A172 (cell line): Measurements from ENCODE around the gene TSPAN3. TPM values are rescaled to one million over a fixed set of nuclear protein-coding genes. Genes with fewer than 3 reads are reported as not detected.

Experiments used
- DNase-seq: peaks from one replicate; pipeline ENCODE4 v3.0.0-alpha.2; 2015; ENCODE audit warnings: low spot score
- total RNA-seq: library from RNA; depleted of rRNA; stranded (reverse); fragments of >200 nt; shearing (Covaris generic); gene quantifications from 2 replicates; pipeline ENCODE4 v1.2.3, GENCODE V29; 2014

TSPAN3 gene
- total RNA-seq, 1 experiment from 2014 or later, result 439 TPM

- DNase-seq, result peak; percentile 33
These were observed 61.1 kb downstream of the TSPAN3 start for GRCh38 chr15:77009646-77010311.

DNA sequence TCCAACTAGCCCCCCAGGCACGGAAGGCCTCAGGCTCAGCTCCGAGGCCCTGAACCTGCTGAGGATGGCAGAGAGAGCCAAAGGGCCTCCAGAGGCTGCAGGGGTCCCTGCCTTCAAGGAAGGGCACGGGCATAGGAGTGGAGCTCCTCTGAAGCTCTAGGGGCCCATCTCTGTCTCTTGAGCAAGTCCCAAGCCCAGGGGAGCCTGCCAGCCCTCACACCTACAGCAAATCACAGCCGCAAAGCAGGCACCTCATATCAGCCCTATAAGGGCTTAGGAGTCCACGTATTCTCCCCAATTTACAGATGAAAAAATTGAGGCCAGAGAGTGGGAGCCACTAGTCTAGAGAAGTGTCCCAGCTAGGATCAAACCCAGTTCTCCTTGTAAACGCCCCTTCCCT, 61.7 kb downstream of the TSPAN3 start:
- no peak for DNase-seq

DNA sequence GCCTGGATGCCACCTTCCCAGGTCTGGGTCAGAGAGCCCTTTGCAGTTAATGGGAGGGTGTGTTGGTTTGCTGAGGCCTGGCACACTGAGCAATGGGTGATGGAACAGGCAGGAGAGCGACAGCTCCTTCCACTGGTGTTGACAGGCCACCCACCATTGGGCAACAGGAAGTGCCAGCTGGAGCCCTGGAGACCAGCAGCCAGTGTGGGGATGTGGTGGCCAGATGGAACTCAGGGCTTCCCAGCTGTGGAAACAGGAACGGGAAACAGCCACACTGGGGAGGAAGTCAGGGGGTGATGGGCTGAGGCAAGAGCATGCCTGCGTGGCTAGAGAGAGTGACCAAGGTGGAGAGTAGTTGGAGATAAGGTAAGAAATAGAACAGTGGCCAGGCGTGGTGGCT, 66.7 kb downstream of the TSPAN3 start:
- no peak for DNase-seq

DNA sequence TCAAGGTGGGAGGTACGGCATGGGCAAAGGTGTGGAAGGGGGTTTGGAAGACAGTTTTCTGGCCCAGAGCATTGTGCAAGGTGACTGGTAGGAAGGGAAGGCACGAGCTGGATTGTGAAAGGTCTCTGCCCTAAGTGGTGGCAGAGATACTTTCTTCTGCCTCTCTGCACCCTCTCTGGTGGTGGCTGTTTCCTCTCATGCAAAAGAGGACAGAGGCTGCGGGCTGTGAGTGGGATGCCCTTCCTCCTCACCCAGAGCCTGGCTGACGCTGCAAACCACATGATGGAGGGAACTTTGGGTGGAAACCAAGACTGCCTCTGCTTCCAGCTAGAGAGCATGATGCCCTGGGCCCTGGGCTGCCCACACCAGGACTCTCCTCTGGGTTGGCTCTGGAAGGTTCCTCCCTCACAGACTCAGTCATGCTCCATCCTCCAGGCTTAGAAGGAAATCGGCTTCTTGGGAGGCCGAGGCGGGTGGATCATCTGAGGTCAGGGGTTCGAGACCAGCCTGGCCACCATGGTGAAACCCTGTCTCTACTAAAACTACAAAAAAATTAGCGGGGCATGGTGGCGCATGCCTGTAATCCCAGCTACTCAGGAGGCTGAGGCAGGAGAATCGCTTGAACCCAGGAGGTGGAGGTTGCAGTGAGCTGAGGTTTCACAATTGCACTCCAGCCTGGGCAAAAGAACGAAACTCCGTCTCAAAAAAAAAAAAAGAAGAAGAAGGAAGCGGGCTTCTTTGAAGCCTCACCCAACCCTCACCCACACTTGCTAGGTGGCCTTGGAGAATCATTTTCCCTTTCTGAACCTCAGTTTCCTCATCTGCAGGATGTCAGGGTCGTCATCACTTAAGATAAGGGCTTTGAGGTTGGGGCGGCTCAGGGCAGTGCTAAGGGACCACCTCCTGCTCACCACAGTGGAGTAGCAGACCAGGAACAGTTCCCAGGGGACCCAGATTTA, 67.7 kb downstream of the TSPAN3 start:
- DNase-seq, result no peak

GRCh38 chr15:77002436-77002835, 68.5 kb downstream of the TSPAN3 start:
- DNase-seq, result no peak

DNA sequence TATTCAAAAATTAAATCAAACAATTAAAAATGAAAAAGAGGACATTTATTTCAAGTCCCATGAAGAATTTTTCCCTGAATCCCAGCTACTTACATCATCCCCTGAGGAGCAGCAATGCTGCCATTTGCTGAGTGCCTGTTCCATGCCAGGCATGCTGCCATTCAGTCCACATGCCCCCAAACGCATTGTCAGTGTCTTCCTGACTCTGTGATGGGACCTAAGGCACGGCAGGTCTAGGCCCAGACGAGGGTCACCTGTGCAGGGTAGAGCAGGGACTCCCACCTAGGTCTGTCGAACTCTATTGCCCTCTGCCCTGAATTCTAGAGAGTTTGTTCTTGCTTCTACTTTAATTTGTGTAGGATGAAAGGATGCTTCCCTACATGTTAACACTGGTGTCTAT, 68.9 kb downstream of the TSPAN3 start:
- no peak for DNase-seq

DNA sequence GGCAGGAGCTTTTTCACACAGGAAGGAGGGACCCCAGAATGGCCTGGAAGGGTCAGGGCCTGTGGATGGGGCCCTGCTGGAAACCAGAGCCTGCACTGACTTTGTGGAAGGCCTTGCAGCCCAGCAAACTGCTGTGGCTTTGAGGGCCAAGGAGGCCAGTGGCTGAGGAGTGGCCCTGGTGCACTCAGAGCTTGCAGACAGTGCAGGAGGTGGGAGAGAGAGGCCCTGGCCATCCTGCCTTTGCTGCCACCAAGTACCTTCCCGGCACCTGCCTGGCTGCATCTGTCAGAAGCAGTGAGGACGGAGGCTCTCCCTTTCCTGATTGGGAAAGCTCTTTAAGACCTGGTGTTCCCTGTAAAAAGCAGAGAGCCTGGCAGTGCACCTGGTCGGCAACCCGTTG, 69.6 kb downstream of the TSPAN3 start:
- no peak for DNase-seq

DNA sequence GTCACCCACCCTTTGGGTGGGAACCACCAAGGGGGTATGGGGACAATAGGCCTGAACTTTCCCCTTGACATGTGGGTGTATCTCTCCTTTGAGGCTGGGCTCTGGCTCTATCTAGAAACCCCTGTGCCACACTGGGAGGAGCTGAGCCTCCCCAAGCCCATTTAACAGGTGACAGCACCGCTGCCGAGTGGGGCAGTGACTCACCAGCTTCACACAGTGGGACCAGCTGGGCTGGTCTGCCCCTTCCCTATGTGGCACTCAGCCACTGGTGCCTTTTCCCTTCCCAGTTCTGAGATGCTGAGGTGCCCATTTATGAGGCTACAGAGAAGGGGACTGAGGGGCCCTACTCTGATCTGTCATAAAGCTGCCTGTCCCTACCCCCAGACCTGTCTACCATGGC, 70.9 kb downstream of the TSPAN3 start:
- DNase-seq, result no peak

GRCh38 chr15:76998663-76999285, 72.1 kb downstream of the TSPAN3 start:
- no peak for DNase-seq

DNA sequence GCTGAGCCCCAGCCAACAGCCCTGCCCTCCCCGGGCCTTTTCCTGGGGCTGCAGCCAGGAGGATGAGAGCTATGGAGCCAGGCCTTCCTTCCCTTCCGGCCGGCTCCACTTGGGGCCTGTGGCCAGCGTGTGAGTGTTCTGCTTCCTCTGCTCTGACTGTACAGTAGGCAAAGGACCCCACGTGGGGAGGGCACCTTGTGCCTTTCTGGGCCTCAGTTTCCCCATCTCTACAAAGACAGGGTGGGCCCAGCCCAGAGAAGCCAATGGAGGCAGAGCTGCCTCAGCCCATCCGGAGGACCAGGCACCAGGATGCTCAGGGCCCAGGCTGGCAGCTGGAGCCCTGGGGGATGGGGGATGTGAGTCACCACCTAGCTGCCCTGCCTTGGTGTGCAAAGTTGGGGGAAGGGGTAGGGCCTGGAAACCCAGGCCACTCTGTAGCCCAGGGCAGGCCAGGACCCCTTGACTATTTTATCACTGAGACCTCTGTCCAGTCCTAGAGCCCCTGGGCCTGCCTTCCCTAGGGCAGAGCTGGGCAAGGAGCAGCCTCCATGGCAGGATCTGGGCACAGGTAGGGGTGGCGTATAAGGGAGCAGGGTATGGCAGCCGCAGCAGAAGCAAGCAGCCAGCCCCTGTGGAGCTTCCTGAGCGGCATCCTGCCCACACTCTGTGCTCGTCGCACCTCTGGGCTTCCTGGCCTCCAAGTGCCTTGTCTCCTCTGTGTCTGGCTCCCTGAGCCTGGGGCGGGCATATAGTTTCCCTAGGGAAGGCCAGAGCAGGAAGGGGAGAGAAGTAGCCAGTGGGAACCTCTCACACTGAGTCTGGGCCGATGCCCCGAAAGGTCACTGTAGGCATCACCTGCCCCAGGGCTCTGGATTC, 74.1 kb downstream of the TSPAN3 start:
- DNase-seq, result peak; percentile 47

GRCh38 chr15:76996076-76996525, 74.8 kb downstream of the TSPAN3 start:
- DNase-seq, result no peak

- DNase-seq, result no peak
These were observed 75.7 kb downstream of the TSPAN3 start, which contains the start of gene PSTPIP1 for GRCh38 chr15:76994971-76995945. TSS of gene PSTPIP1 (plus strand) at chr15:76995126. CDS start at chr15:76995574, 448 bp downstream.

GRCh38 chr15:76994496-76994895, 76.4 kb downstream of the TSPAN3 start:
- DNase-seq, result no peak

- DNase-seq, result peak; percentile 82
These were observed 76.9 kb downstream of the TSPAN3 start for GRCh38 chr15:76994001-76994400.

GRCh38 chr15:76993114-76993725, 77.7 kb downstream of the TSPAN3 start:
- DNase-seq, result no peak

DNA sequence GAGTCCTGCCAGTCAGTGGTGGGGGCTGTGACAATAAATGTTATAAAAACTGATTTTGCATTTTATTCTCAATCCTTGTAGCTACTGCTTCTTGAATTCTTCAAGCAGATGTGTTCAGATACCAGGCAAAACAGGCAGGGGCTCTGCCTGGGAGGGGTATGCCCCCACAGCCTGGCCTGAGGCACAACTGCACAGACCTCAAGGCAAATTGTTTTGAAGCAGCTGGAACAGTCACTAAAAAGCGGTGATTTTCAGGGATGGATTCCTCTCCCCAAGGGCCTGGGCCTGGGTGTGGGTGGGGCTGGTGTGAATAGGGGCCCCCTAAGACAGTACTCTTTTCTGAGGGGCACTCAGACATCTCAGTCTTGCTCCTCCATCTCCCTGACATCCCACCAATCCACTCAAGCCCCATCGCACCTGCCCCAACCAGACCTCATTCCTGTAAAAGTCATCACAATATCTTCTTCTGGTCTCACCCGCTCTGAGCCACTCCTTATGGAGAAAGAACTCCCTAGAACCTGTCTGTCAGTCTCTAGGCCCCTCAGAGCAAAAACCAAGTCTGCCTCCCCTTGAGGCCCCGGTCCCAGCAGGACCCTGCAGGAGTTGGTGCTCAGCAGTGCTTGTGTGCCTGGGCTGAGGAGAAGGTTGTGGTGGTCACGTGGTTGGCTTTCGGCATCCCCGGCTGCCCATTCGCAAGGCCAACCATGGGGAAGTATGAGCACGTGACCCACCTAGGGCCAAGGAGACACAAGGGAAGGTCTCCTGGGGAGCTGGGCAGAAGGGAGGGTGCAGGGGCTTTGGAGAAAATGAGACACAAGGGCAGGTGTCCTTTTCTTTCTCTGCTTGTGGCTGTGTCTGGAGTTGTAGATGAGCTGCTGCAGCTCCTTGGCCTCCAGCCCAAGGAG, 78.9 kb downstream of the TSPAN3 start:
- no peak for DNase-seq
